Mammary epithelial cell (primary cell): ENCODE results near the gene EARS2.

Experiments used
- CTCF ChIP-seq, 2 donors: IDR thresholded peaks in 1 of 2; conservative IDR thresholded peaks in 1 of 2; 2 replicates each; pipeline ENCODE4 v1.5.1; 2011 to 2012; ENCODE audit warnings: inconsistent platforms in 2 of 2, low read length in 2 of 2, mild to moderate bottlenecking in 2 of 2, control low read depth in 1 of 2, low read depth in 1 of 2; ENCODE audit not compliant: insufficient read depth in 1 of 2; ENCODE audit errors: extremely low read depth in 1 of 2
- EZH2 ChIP-seq: IDR thresholded peaks from 2 replicates; pipeline ENCODE4 v1.6.1; 2012; ENCODE audit warnings: low read length, inconsistent platforms, borderline replicate concordance

GRCh38 chr16:23484510-23485256 is 72.5 kb downstream of the EARS2 start:
- TF ChIP-seq CTCF (conservative IDR thresholded peaks at IDR 0.05 in 1 of 2, IDR thresholded peaks at IDR 0.05 in 1 of 2; ENCODE audit: extremely low read depth in 1 of 2, insufficient read depth in 1 of 2, low read depth in 1 of 2, low read length in 2 of 2): no peak
- TF ChIP-seq EZH2: no peak
